K562 (cell line): ENCODE data around the gene HRH1. TPM values are rescaled to one million over a fixed set of nuclear protein-coding genes. Genes with fewer than 3 reads are reported as not detected.

Experiments
- EP400 ChIP-seq: fragments of 450-650 bp; IDR thresholded peaks from 2 replicates; pipeline ENCODE4 v1.6.1; 2017; ENCODE audit warnings: antibody characterized with exemption, mild to moderate bottlenecking, moderate library complexity
- FOXK1 ChIP-seq: sonication (generic); formaldehyde crosslinking; IDR thresholded peaks from 2 replicates; pipeline ENCODE4 v1.8.0; 2022; ENCODE audit warnings: missing genetic modification reagents, mild to moderate bottlenecking, borderline replicate concordance
- FUS ChIP-seq: fragments of 200-400 bp; formaldehyde crosslinking; optimal IDR thresholded peaks from 2 replicates; pipeline ENCODE3; 2017; ENCODE audit warnings: low read depth, low read length
- IRF2 ChIP-seq: sonication (generic); formaldehyde crosslinking; IDR thresholded peaks from 2 replicates; pipeline ENCODE4 v1.8.1; 2022; ENCODE audit warnings: mild to moderate bottlenecking, missing genetic modification reagents
- KAT7 ChIP-seq: sonication (generic); formaldehyde crosslinking; IDR thresholded peaks from 2 replicates; pipeline ENCODE4 v1.8.0; 2022; ENCODE audit warnings: missing genetic modification reagents, mild to moderate bottlenecking, borderline replicate concordance
- RB1 ChIP-seq: fragments of 450-650 bp; IDR thresholded peaks from 2 replicates; pipeline ENCODE4 v1.6.1; 2017; ENCODE audit warnings: low read depth, mild to moderate bottlenecking
- RFX1 ChIP-seq: fragments of 450-650 bp; IDR thresholded peaks from 2 replicates; pipeline ENCODE4 v1.6.1; 2016; ENCODE audit warnings: mild to moderate bottlenecking, moderate library complexity
- TOE1 ChIP-seq, 2 experiments: fragments of 450-650 bp in 1 of 2; sonication (generic) in 1 of 2; formaldehyde crosslinking in 1 of 2; IDR thresholded peaks; 2 replicates each; pipeline versions ENCODE4 v1.7.1 to v1.8.0; 2016 to 2022; ENCODE audit warnings: borderline replicate concordance in 2 of 2, mild to moderate bottlenecking in 2 of 2, antibody characterized with exemption in 1 of 2, inconsistent platforms in 1 of 2, low read depth in 1 of 2, missing genetic modification reagents in 1 of 2, moderate library complexity in 1 of 2
- ZFP1 ChIP-seq: fragments of 450-650 bp; formaldehyde crosslinking; IDR thresholded peaks from 2 replicates; pipeline ENCODE4 v1.4.0; 2020; ENCODE audit warnings: mild to moderate bottlenecking, mixed read lengths
- ZNF165 ChIP-seq: fragments of 250-450 bp; sonication (Bioruptor Pico); IDR thresholded peaks from 2 replicates; pipeline ENCODE4 v1.4.0; 2020; ENCODE audit warnings: borderline replicate concordance
- ZNF253 ChIP-seq: fragments of 250-450 bp; sonication (Bioruptor Pico); conservative IDR thresholded peaks from 2 replicates; pipeline ENCODE4 v1.6.1; 2021; ENCODE audit warnings: mild to moderate bottlenecking
- polyA plus RNA-seq, 8 experiments: library from polyadenylated mRNA; depleted of rRNA in 4 of 8; stranded (reverse) in 5 of 8; unstranded in 3 of 8; fragments of >200 nt; fragmentation: Nextera tagmentation in 2 of 8; fragmentation: Illumina TruSeq in 1 of 8; extraction: Ambion mirVana in 2 of 8; extraction: Trizol in 1 of 8; gene quantifications; 2 replicates each; pipeline versions ENCODE4 v1.2.1 to v1.2.3, GENCODE V29; 2011 to 2014; ENCODE audit warnings: inconsistent platforms in 1 of 8, missing spikeins in 1 of 8
- total RNA-seq, 7 experiments: library from RNA; depleted of rRNA in 6 of 7; stranded (reverse); fragments of >200 nt in 6 of 7; fragmentation: Illumina TruSeq in 2 of 7; extraction: Trizol in 2 of 7; gene quantifications; 2 replicates each; pipeline versions ENCODE4 v1.2.1 to v1.2.3, GENCODE V29; 2011 to 2021; ENCODE audit warnings: low replicate concordance in 1 of 7
- TF ChIP-seq, protein P1 (sequence below): fragments of 450-650 bp; formaldehyde crosslinking; conservative IDR thresholded peaks from 2 replicates; pipeline ENCODE4 v1.4.0; 2022; ENCODE audit warnings: mild to moderate bottlenecking, missing genetic modification characterization
- TF ChIP-seq, protein P2 (sequence below): sonication (generic); formaldehyde crosslinking; IDR thresholded peaks from 2 replicates; pipeline ENCODE4 v1.8.1; 2023; ENCODE audit warnings: missing genetic modification reagents, mild to moderate bottlenecking, borderline replicate concordance
- TF ChIP-seq, protein P3 (sequence below): fragments of 450-650 bp; IDR thresholded peaks from 2 replicates; pipeline ENCODE4 v1.6.1; 2018; ENCODE audit not compliant: partially characterized antibody
- TF ChIP-seq, protein P4 (sequence below): fragments of 250-450 bp; sonication (Bioruptor Pico); IDR thresholded peaks from 2 replicates; pipeline ENCODE4 v1.8.0; 2022; ENCODE audit warnings: moderate library complexity, mild to moderate bottlenecking, inconsistent platforms

The HRH1 gene
- total and polyA plus RNA-seq, 9 of the 15 experiments (the other 6 are each of a cell fraction or from before 2014, with no cell fraction given) = 0.03 to 0.15 (median 0.06) TPM; not detected in 1

DNA sequence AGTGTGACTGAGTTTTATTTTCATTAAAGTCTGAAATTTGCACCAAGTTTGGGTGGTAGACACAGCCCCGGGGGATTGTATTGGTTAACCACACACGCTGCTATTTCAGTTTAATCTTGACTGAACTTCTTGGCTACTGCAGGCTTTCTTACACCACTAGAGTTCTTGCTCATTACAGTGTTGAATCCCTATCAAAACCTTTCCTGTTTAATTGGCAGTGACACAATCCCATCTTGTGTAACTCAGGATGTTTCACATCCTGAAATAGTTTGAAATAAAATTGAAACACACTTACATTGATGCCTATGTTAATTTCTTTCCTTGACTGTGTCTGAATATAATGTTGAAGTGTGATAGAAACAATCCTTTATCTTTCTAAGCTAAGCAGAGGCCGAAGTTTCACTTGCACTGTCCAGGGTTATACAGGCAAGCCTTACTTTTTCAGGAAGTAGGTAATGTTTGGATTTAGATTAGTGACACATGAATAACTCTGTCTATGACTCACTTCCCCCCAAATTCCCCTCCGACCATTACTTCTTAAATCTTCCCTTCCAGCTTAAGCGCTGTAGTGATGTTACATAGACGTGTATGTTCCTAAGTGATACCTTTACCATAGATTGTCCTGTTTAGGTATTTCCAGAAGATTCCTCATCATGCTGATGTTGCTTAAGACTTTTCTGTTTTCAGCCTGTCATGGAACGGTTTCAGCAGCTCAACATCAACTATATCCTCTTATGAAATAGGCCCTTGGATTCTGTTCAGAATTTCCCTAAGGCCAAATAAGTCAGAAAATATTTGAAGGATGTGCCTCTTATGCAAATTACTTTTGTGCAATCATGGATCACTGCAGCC lies 134.7 kb downstream of the HRH1 start (continued):
- TF ChIP-seq, protein P1, sequence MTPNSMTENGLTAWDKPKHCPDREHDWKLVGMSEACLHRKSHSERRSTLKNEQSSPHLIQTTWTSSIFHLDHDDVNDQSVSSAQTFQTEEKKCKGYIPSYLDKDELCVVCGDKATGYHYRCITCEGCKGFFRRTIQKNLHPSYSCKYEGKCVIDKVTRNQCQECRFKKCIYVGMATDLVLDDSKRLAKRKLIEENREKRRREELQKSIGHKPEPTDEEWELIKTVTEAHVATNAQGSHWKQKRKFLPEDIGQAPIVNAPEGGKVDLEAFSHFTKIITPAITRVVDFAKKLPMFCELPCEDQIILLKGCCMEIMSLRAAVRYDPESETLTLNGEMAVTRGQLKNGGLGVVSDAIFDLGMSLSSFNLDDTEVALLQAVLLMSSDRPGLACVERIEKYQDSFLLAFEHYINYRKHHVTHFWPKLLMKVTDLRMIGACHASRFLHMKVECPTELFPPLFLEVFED = no peak
- TF ChIP-seq FUS (no peak), ZFP1 (CRISPR knock-in tag) (no peak), KAT7 (CRISPR knock-in tag) (no peak), FOXK1 (no peak), IRF2 (CRISPR knock-in tag) (no peak), ZNF253 (CRISPR knock-in tag) (no peak), RB1 (no peak), TOE1 (IDR thresholded peaks at IDR 0.05; ENCODE audit: borderline replicate concordance) (no peak; the same call in 1 of the 2 replicates), TOE1 (CRISPR knock-in tag; IDR thresholded peaks at IDR 0.05; ENCODE audit: borderline replicate concordance, low read depth) (no peak), EP400 (no peak), ZNF165 (CRISPR knock-in tag) (no peak), RFX1 (no peak)
- TF ChIP-seq, protein P2, sequence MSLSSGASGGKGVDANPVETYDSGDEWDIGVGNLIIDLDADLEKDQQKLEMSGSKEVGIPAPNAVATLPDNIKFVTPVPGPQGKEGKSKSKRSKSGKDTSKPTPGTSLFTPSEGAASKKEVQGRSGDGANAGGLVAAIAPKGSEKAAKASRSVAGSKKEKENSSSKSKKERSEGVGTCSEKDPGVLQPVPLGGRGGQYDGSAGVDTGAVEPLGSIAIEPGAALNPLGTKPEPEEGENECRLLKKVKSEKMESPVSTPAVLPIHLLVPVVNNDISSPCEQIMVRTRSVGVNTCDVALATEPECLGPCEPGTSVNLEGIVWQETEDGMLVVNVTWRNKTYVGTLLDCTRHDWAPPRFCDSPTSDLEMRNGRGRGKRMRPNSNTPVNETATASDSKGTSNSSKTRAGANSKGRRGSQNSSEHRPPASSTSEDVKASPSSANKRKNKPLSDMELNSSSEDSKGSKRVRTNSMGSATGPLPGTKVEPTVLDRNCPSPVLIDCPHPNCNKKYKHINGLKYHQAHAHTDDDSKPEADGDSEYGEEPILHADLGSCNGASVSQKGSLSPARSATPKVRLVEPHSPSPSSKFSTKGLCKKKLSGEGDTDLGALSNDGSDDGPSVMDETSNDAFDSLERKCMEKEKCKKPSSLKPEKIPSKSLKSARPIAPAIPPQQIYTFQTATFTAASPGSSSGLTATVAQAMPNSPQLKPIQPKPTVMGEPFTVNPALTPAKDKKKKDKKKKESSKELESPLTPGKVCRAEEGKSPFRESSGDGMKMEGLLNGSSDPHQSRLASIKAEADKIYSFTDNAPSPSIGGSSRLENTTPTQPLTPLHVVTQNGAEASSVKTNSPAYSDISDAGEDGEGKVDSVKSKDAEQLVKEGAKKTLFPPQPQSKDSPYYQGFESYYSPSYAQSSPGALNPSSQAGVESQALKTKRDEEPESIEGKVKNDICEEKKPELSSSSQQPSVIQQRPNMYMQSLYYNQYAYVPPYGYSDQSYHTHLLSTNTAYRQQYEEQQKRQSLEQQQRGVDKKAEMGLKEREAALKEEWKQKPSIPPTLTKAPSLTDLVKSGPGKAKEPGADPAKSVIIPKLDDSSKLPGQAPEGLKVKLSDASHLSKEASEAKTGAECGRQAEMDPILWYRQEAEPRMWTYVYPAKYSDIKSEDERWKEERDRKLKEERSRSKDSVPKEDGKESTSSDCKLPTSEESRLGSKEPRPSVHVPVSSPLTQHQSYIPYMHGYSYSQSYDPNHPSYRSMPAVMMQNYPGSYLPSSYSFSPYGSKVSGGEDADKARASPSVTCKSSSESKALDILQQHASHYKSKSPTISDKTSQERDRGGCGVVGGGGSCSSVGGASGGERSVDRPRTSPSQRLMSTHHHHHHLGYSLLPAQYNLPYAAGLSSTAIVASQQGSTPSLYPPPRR = no peak
- TF ChIP-seq, protein P3, sequence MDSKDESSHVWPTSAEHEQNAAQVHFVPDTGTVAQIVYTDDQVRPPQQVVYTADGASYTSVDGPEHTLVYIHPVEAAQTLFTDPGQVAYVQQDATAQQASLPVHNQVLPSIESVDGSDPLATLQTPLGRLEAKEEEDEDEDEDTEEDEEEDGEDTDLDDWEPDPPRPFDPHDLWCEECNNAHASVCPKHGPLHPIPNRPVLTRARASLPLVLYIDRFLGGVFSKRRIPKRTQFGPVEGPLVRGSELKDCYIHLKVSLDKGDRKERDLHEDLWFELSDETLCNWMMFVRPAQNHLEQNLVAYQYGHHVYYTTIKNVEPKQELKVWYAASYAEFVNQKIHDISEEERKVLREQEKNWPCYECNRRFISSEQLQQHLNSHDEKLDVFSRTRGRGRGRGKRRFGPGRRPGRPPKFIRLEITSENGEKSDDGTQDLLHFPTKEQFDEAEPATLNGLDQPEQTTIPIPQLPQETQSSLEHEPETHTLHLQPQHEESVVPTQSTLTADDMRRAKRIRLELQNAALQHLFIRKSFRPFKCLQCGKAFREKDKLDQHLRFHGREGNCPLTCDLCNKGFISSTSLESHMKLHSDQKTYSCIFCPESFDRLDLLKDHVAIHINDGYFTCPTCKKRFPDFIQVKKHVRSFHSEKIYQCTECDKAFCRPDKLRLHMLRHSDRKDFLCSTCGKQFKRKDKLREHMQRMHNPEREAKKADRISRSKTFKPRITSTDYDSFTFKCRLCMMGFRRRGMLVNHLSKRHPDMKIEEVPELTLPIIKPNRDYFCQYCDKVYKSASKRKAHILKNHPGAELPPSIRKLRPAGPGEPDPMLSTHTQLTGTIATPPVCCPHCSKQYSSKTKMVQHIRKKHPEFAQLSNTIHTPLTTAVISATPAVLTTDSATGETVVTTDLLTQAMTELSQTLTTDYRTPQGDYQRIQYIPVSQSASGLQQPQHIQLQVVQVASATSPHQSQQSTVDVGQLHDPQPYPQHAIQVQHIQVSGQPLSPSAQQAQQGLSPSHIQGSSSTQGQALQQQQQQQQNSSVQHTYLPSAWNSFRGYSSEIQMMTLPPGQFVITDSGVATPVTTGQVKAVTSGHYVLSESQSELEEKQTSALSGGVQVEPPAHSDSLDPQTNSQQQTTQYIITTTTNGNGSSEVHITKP = peak; percentile 42
- TF ChIP-seq, protein P4, sequence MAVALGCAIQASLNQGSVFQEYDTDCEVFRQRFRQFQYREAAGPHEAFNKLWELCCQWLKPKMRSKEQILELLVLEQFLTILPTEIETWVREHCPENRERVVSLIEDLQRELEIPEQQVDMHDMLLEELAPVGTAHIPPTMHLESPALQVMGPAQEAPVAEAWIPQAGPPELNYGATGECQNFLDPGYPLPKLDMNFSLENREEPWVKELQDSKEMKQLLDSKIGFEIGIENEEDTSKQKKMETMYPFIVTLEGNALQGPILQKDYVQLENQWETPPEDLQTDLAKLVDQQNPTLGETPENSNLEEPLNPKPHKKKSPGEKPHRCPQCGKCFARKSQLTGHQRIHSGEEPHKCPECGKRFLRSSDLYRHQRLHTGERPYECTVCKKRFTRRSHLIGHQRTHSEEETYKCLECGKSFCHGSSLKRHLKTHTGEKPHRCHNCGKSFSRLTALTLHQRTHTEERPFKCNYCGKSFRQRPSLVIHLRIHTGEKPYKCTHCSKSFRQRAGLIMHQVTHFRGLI (CRISPR knock-in tag) = 0 out of 2 replicates have a peak, but pooled peaks have one; percentile 26
